KOPT-K1 (cell line): ENCODE data around the gene COL6A3.

Experiments used
- H3K27ac ChIP-seq: fragments of 200-600 bp; sonication (generic); 2 replicates; pipeline ENCODE4 v1.5.1; 2016; ENCODE audit warnings: antibody characterized with exemption, mild to moderate bottlenecking, low read depth, low read length; ENCODE audit not compliant: poor library complexity, severe bottlenecking
- H3K36me3 ChIP-seq: fragments of 200-600 bp; sonication (generic); 2 replicates; pipeline ENCODE4 v1.5.1; 2017; ENCODE audit warnings: antibody characterized with exemption, mild to moderate bottlenecking, low read length, moderate library complexity; ENCODE audit not compliant: insufficient read depth
- H3K9me3 ChIP-seq: fragments of 200-600 bp; sonication (generic); 2 replicates; pipeline ENCODE4 v1.5.1; 2017; ENCODE audit warnings: antibody characterized with exemption, low read length, mild to moderate bottlenecking; ENCODE audit not compliant: insufficient read depth, poor library complexity, severe bottlenecking

COL6A3 gene, protein sequence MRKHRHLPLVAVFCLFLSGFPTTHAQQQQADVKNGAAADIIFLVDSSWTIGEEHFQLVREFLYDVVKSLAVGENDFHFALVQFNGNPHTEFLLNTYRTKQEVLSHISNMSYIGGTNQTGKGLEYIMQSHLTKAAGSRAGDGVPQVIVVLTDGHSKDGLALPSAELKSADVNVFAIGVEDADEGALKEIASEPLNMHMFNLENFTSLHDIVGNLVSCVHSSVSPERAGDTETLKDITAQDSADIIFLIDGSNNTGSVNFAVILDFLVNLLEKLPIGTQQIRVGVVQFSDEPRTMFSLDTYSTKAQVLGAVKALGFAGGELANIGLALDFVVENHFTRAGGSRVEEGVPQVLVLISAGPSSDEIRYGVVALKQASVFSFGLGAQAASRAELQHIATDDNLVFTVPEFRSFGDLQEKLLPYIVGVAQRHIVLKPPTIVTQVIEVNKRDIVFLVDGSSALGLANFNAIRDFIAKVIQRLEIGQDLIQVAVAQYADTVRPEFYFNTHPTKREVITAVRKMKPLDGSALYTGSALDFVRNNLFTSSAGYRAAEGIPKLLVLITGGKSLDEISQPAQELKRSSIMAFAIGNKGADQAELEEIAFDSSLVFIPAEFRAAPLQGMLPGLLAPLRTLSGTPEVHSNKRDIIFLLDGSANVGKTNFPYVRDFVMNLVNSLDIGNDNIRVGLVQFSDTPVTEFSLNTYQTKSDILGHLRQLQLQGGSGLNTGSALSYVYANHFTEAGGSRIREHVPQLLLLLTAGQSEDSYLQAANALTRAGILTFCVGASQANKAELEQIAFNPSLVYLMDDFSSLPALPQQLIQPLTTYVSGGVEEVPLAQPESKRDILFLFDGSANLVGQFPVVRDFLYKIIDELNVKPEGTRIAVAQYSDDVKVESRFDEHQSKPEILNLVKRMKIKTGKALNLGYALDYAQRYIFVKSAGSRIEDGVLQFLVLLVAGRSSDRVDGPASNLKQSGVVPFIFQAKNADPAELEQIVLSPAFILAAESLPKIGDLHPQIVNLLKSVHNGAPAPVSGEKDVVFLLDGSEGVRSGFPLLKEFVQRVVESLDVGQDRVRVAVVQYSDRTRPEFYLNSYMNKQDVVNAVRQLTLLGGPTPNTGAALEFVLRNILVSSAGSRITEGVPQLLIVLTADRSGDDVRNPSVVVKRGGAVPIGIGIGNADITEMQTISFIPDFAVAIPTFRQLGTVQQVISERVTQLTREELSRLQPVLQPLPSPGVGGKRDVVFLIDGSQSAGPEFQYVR (N-terminal part only)

DNA sequence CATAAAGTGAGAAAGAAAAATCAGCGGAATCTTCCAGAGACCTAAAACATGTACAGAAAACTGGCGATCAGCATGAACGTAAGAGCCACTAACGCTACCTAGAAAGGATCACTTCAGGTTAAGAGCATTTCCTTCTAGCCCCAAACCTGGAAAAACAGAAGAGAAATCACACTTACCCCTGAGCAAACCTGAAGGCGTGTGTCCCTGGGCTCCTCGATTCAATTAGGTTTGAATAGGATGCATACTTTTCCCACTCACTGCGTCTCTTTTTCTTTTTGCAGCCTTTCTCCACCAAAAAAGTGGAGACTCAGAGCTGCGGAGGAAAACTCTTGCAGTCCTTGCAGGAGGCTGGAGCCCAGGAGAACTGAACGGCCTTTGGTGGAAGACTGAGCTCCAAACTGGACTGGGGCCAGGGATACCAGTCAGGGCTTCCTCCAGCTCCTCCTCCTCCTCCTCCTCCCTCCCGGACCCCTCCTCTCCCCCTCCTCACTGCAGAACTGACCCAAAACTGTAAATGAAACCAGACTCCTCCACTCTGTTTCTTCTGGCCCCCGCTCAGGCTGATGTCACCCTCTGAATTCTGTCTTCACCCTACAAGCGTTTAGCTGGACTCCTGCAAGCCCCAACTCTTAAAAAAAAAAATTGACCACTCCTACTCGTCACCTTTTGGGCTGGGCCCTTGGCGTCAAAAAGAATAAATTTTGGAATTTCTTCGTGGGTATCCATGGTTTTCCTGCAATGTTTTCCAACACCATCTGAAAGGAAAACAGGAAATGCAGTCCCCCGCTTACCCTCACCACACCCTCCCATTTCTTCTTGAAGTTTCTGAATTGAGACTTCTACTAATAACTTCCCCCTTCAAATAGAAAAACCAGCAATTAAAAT lies at the start of gene COL6A3:
Gene COL6A3 (minus strand): TSS at position 388 of the 885 bp plus-strand sequence. CDS start 17,347 bp downstream, outside the sequence.
- Histone ChIP-seq H3K9me3 (no peaks in the 10 kb centered on the region), H3K36me3 (no peaks in the 10 kb centered on the region), H3K27ac (no peak within 1 kb of the TSS)

DNA sequence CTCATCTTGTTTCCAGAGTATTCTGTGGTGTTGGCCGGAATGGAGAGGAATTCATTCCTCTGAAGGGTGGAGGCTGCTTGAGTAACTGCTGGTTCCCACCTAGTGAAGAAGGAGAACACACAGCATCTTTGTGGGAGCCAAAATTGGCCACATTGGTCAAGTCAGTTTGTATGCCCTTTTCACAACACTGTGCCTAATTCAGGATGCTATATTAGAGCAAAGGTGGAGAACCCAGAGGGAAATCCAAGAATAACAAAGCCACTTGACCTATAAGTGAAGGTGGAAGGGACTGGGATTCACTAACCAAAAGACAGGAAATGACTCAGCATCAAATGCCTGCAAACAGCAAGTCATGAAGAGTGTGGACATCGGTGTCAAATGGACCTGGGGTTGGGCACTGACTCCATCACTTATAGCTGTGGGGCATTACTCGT lies 45.8 kb upstream of the COL6A3 start:
- Histone ChIP-seq H3K9me3 (no peaks in the 10 kb centered on the region), H3K36me3 (no peaks in the 10 kb centered on the region), H3K27ac (no peak overlapping the region)

DNA sequence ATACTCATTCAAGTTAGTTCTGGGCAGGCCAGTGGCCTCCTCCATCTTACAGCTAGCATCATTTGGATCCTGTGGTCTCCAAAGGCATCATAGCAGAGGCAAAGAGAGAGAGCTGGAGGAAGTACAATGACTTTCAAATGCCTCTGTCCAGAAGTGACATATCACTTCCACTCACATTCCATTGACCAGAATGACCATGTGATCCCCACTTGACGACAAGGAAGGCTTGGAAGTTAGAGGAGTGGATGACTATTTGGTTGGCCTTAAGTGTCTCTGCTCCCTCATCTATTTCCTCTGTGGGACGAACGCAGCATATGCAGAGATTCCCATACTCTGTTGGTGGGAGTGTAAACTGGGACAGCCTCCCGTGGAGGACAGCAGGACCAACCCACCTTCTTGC lies 45.3 kb upstream of the COL6A3 start:
- no peaks in the 10 kb centered on the region for H3K36me3 ChIP-seq
- H3K27ac ChIP-seq: no peak overlapping the region
- peaks cover 5% of the 10 kb centered on the region for H3K9me3 ChIP-seq

DNA sequence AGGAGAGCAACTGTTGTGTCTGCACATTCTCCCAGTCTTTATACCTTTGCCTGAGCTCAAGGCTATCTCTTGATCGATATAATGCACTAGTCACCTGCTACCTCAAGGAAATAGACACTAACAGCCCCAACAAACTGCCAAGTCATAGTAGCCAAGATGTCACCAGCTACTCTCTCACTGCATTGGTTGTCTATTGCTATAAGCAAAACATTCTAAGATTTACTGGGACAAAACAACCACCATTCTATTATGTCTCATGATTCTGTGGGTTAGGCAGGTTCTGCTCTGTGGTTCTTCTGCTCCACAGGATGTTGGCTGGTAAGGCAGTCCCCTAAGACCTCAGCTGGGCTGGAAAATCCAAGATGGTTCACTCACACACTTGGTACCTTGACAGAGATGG lies 44.6 kb upstream of the COL6A3 start:
- no peaks in the 10 kb centered on the region for H3K36me3 ChIP-seq
- H3K27ac ChIP-seq: no peak overlapping the region
- peaks cover 8% of the 10 kb centered on the region for H3K9me3 ChIP-seq

DNA sequence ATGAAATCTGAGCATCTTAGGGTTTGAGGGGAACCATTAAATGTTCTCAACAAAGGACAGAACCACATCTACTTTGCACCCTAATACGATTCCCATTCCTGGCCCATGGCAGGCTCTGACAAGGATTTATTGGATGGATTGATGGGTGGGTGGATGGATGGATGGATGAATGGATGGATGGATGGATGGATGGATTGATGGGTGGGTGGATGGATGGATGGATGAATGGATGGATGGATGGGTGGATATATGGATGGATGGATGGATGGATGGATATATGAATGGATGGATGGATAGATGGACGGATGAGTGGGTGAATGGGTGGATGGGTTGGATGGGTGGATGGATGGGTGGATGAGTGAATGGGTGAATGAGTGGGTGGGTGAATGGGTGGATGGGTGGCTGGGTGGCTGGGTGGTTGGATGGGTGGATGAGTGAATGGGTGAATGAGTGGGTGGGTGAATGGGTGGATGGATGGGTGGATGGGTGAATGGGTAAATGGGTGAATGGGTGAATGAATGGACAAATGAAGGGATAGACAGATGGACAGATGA lies 43.5 kb upstream of the COL6A3 start:
- Histone ChIP-seq H3K9me3 (peaks cover 8% of the 10 kb centered on the region), H3K36me3 (no peaks in the 10 kb centered on the region), H3K27ac (no peak overlapping the region)

DNA sequence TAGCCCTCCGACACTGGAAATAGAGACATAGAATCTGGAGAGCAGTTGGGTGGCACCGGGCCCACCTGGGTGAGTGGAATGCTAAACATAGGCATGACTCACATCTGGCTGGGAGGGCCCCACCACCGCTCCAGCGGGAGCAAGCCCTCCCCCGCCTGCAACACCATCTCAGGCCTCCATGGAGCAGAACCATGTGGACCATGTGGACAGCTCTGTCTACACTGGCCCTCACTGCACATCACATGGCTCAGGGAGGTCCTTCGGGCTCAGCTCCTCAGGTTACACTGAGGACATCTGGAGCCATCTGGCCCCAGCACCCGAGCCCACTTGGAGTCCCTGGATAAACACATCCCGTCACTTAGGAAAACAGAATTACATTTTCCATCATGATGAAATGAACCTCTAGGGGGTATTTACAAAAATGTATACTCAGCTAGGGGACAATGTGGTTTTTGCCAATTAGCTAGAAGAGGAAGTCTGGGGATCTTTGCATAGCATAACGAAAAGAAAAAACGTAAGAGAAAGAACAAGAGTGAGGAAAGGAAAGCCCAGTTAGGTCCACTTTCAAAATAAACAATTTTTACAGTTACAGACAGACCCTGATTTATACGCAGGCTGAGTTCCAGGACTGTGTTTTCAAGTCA lies 42.4 kb upstream of the COL6A3 start:
- Histone ChIP-seq H3K27ac (no peak overlapping the region), H3K36me3 (no peaks in the 10 kb centered on the region), H3K9me3 (peaks cover 8% of the 10 kb centered on the region)

DNA sequence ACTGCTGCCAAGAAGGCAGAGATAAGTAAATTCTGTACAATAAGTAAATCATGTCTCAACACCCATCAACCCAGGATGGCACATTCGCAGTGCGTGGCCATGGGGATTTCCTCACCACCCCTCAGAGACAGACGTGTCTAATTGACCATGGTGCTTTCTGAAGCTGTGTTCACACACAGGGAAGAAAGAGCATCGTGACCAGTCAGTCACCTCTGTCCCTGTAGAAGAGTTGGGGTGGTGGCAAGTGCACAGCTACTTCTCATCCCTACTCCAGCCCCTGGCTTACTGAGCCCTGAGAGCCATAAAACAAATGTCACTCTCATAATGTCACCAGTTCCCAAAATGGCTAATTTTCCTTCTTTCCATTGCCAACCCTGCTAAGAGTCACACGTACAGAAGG lies 41.8 kb upstream of the COL6A3 start:
- Histone ChIP-seq H3K27ac (no peak overlapping the region), H3K9me3 (peaks cover 8% of the 10 kb centered on the region), H3K36me3 (no peaks in the 10 kb centered on the region)

GRCh38 chr2:237453671-237454070 lies 39.7 kb upstream of the COL6A3 start:
- no peaks in the 10 kb centered on the region for H3K36me3 ChIP-seq
- no peak overlapping the region for H3K27ac ChIP-seq
- H3K9me3 ChIP-seq: peaks cover 8% of the 10 kb centered on the region

DNA sequence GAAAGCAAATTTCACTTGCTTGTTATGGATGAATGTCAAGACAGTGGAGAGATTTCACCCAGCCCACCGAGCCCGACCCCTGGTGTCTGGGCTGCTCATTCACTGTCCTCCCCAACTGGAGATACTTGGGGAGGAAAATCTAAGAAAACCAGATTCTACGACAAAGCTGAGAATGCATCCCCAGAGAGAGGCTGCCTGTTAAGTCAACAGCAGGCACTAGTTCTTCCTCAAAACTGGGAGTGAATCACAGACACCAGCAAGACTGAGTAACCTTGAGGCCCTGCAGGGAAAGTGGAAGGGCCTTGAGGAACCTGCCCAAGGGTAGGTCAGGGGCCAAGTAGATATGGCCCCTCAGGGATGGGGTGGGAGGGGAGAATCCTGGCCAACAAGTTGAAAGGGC lies 38.9 kb upstream of the COL6A3 start:
- Histone ChIP-seq H3K27ac (no peak overlapping the region), H3K9me3 (peaks cover 8% of the 10 kb centered on the region), H3K36me3 (no peaks in the 10 kb centered on the region)

DNA sequence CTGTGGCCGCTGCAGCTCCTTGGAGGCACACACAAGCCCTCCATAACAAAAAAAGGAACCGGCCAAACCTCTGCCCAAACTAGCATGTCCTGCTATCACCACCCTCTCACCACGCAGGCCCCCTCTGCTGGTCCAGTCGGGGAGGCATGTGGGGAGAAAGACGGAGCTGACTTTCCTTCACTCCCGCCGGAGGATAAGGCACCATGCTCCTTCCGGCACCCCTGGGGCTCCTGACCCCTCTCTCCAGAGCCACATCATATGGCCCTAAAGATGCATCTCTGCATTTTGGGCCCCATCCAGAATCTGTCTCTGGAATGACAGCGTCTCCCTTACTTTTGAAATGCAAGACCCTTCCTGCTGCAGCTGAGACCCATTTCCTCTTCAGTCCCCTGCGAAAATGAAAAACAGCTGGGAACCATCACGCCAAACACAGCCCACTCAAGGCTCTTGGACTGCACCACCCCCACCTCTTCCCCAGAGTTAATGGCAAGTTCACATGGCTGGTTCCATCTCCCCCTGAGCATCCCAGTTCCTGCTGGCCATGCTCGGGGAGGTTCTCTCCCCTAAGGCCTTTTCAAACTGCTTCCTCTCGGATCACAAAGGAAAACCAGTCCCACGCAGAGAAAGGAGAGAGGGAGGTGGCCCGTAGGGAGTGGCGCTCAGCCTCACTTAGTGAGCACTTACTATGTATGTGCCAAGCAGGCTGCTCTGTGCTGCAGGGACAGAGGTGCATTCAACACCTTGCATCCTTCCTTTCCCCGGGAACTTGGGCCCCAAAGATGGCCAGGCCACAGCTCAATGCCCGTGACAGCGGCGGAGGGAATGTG lies 37.9 kb upstream of the COL6A3 start:
- no peaks in the 10 kb centered on the region for H3K36me3 ChIP-seq
- no peak overlapping the region for H3K27ac ChIP-seq
- H3K9me3 ChIP-seq: peaks cover 8% of the 10 kb centered on the region

DNA sequence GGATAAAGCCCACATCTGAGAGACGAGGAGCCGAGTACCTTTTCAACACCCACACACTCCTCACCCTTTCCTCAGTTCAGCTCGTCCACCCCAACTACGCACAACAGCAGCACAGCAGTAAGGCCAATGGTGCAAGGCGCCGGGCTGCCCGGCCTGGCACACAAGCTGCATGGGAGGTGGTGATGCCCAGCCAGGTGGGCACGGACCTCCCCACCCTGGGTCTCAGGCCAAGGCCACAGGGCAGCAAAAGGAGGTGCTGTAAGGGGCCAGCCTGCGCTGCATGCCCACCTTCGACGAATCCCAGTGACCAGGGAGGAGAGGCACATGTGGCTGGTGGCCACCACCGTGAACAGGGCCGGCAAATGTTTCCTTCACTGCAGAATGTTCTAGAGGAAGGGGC lies 36.6 kb upstream of the COL6A3 start:
- Histone ChIP-seq H3K36me3 (no peaks in the 10 kb centered on the region), H3K27ac (no peak overlapping the region), H3K9me3 (peaks cover 8% of the 10 kb centered on the region)

GRCh38 chr2:237450108-237450507 lies 36.1 kb upstream of the COL6A3 start:
- H3K36me3 ChIP-seq: no peaks in the 10 kb centered on the region
- H3K27ac ChIP-seq: no peak overlapping the region
- peaks cover 8% of the 10 kb centered on the region for H3K9me3 ChIP-seq
